ENCODE data around the gene SLC23A3.
A peak's percentile ranks its signal among the peaks of the same experiment; 100 is the strongest.

The SLC23A3 gene

GRCh38 chr2:219169930-219170654, at the start of gene SLC23A3:
SLC23A3 (minus strand) TSS chr2:219170029; CDS start chr2:219169984, 45 bp downstream.
- DNase-seq (ENCODE audit: low read depth in 2 of 2) = no peak

GRCh38 chr2:219218732-219219701, 49.2 kb upstream of the SLC23A3 start, which contains the start of gene ABCB6:
ABCB6 (minus strand) TSS chr2:219218958; CDS start chr2:219218673, 285 bp downstream.
- DNase-seq (ENCODE audit: low read depth in 2 of 2) = peak; percentile 91 to 92

- peak; percentile 24 to 29 for DNase-seq (ENCODE audit: low read depth in 2 of 2)
These were observed 48.4 kb upstream of the SLC23A3 start for GRCh38 chr2:219218217-219218731.

GRCh38 chr2:219216535-219216915, 46.7 kb upstream of the SLC23A3 start:
- DNase-seq (ENCODE audit: low read depth in 2 of 2) = no peak

- no peak for DNase-seq (ENCODE audit: low read depth in 2 of 2)
These were observed 46.2 kb upstream of the SLC23A3 start for GRCh38 chr2:219215871-219216534.

- no peak for DNase-seq (ENCODE audit: low read depth in 2 of 2)
These were observed 45.0 kb upstream of the SLC23A3 start for GRCh38 chr2:219214786-219215185.

GRCh38 chr2:219214141-219214540, 44.3 kb upstream of the SLC23A3 start:
- no peak for DNase-seq (ENCODE audit: low read depth in 2 of 2)

GRCh38 chr2:219213486-219214071, 43.8 kb upstream of the SLC23A3 start:
- no peak for DNase-seq (ENCODE audit: low read depth in 2 of 2)

- no peak for DNase-seq (ENCODE audit: low read depth in 2 of 2)
These were observed 43.2 kb upstream of the SLC23A3 start for GRCh38 chr2:219213026-219213415.

GRCh38 chr2:219210886-219211362, 41.1 kb upstream of the SLC23A3 start:
- no peak for DNase-seq (ENCODE audit: low read depth in 2 of 2)

- DNase-seq (ENCODE audit: low read depth in 2 of 2) = no peak
These were observed 40.5 kb upstream of the SLC23A3 start for GRCh38 chr2:219210196-219210885.

- DNase-seq (ENCODE audit: low read depth in 2 of 2) = no peak
These were observed 39.7 kb upstream of the SLC23A3 start for GRCh38 chr2:219209236-219210195.

- DNase-seq (ENCODE audit: low read depth in 2 of 2) = no peak
These were observed 38.3 kb upstream of the SLC23A3 start for GRCh38 chr2:219207884-219208740.

- DNase-seq (ENCODE audit: low read depth in 2 of 2) = no peak
These were observed 37.5 kb upstream of the SLC23A3 start for GRCh38 chr2:219207134-219207883.

GRCh38 chr2:219206328-219207133, 36.7 kb upstream of the SLC23A3 start, which contains the start of gene ZFAND2B:
ZFAND2B (plus strand) TSS chr2:219206782; CDS start chr2:219206988, 206 bp downstream.
- DNase-seq (ENCODE audit: low read depth in 2 of 2) = peak; percentile 86 to 87

- no peak for DNase-seq (ENCODE audit: low read depth in 2 of 2)
These were observed 36.1 kb upstream of the SLC23A3 start for GRCh38 chr2:219205981-219206327.

GRCh38 chr2:219205165-219205538, 35.3 kb upstream of the SLC23A3 start:
- DNase-seq (ENCODE audit: low read depth in 2 of 2) = no peak

Measured in fibroblast of skin of left quadriceps (primary cell).